HG03135 (cell line): ENCODE results near the gene ZIM2.

Experiments used
- ATAC-seq: cut with Tn5 transposase; IDR thresholded peaks from one replicate; pipeline ENCODE4 v1.9.1; 2021; ENCODE audit warnings: mild to moderate bottlenecking, moderate library complexity; ENCODE audit not compliant: unreplicated experiment

ZIM2 gene

DNA sequence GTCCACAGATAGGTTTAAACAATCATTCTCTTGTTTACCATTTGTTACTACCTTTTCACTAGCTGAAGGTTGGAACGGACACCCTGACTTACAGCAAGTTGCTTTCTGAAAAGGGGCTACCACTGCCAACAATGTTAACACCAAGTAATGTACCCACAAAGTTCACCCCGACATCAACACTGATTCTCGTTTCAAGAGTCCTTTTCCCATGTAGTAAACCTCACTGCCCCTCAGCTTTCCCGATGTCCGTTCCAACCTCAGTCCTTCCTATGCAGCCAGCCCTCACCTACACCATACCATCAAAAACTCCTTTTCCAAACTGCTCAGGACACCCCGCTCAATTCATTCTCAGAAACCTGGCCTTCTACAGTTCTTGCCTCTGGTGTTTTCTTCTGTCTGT, 29.0 kb downstream of the ZIM2 start:
- ATAC-seq = no peak

DNA sequence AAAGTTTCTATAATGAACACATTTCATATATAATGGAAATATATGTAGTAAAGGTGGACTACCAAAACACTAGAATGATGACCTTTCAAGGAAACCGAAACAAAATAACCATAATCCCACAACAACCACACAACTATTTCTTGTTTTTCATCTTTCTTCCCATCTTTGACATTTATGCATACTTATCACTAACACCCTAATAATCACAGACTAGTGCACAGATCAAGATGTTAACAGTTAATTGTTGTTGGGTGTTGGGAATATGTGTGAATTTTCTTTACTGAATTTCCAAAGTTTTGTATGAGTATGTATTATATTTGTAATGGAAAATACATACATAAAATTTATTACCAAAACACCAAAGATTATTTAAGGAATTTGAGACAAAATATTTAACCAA, 30.3 kb downstream of the ZIM2 start:
- ATAC-seq = no peak

DNA sequence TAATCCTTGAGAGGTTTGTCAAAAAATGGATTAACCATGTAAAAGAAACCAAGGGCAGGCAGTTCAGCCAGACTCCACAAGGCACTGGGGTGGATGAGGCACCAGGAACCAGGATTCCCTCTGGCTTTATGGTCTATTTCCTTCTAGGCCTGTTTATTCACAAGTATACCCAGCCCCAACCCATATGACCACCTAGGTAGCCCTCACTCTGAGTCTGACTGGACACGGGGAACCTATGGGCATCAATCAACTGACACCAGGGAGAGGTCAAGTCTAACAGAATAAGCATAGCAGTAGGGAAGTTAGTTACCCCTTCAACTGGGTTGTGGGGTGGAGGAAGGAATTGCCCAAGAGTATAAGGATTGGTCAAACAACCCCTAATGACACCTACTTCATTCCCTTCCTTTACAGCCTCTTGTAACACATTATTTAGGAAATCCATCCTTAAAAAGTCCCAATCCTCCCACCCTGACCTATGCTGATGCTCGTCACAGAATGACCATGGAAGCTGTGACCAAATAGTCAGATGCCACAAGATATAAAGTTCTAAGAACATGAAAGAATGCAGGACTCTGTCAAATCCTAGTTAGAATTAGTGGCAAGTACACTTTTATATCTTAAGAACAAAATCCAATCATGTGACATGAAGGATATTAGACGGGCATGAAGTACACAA, 31.7 kb downstream of the ZIM2 start:
- ATAC-seq = no peak

DNA sequence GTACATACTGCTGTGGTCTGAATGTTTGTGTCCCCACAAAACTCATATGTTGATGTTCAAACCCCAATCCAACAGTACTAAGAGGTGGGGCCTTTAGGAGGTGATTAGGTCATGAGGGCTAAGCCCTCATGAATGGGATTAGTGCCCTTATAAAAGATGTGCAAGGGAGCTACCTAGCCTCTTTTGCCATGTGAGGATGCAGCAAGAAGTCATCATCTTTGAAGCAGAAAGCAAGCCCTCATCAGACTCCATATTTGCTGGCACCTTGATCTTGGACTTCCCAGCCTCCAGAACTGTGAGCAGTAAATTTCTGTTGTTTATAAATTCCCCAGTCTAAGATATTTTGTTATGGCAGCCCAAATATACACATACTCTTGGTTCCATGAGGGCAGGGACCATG, 33.9 kb downstream of the ZIM2 start:
- no peak for ATAC-seq

DNA sequence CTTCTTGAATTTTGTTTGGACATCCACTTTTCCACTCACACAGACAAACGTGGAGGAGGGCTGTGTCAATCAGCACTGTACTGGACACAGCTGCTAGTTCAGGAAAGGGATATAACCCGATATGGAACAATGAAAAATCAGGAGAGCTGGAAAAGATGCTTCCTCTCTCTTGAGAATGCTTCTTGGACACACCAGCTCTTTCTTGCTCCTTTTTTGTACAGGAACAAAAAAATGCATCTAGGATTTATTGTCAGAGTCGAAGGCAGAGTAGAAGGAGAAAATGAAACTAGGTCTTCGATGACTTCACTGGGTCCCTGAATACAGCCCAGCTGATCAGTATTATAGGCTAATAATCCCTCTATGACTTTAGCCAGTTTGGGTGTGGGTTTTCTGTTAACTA, 62.2 kb downstream of the ZIM2 start:
- no peak for ATAC-seq

DNA sequence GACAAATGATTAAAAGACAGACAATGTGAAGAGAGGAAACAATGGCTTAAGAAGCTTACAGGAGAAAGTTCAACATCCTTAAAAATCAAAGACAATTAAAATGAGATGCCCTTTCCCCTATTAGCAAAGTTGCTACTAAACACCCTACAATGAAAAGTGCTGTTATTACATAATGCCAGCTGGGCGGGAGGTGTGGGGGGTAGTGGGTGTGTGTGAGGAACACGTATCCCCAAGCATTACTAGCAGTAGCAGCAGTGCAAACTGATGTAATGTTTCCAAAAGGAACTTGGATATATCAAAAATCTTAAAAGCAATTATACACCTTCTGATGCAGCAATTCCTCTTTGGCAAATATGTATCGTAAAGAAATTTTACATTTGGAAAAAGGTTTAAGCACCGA, 70.9 kb downstream of the ZIM2 start:
- no peak for ATAC-seq

DNA sequence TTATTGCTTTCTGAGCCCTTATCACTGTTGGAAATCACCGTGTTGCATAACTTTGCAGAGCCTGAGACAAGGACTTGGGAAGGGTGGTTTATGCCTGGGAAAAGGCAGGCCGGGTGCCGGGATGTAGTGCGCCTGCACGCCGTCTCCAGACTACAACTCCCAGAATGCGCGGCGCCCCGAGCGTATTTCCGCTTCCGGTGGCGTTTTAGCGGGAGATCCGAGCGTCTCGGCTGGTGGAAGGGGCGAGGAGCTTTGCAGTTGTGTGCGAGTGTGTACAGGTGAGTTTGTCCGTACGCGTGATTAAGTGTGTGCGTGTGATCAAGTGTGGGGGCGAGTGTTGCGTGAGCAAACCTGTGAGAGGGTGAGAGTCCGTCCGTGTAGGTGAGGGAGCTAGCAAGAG, 75.4 kb downstream of the ZIM2 start:
- no peak for ATAC-seq

DNA sequence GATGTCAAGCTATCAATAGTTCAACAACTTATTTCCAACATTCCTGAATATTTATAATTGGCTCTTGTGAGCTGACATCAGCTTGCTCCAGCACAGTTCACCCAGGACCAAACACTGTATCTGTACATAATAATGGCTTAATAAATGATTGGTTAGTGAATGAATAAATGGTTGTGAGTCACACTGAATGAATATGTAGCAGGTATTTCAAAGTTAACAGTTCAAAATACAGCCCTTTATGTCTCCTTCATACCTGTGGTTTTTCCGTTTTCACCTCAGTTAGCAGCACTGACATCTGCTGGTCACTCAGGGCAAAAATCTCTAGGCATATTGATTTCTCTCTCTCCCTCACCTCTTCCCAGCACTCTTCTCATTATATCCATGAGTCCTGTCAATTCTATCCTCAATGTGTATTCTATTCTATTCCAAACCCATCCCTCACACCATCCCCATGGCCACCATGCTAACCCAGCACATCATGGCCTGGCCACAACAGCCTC, 76.3 kb downstream of the ZIM2 start:
- no peak for ATAC-seq

DNA sequence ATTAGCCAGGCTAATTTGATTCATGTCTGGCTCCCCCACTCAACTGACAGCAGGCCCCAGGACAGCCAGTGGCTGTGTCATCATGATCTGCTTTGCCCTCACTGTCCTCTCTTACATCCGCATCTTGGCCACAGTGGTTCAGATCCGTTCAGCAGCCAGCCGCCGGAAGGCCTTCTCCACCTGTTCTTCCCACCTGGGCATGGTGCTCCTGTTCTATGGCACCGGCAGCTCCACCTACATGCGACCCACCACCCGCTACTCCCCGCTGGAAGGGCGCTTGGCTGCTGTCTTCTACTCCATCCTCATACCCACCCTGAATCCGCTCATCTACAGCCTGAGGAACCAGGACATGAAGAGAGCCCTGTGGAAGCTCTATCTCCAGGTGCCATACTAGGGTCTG, 79.7 kb downstream of the ZIM2 start:
- no peak for ATAC-seq

DNA sequence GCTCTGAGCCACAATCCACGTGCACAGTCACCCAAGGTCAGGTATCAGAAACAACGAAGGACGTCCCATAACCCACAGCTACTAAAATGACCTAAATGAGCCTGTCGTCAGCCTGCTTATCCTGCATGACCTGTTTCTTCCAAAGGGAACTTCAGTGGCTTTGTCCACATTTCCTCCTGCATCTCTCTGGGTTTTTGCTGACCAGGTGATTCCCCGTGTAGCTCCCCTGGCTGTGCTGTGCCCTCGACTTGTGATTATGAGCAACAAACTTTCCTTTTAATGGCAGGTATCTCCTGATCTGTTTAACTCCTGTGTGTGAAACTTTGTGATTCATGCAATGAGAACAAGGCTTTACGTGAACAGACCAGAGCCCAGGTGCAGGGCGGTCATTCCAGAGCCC, 81.0 kb downstream of the ZIM2 start:
- no peak for ATAC-seq

DNA sequence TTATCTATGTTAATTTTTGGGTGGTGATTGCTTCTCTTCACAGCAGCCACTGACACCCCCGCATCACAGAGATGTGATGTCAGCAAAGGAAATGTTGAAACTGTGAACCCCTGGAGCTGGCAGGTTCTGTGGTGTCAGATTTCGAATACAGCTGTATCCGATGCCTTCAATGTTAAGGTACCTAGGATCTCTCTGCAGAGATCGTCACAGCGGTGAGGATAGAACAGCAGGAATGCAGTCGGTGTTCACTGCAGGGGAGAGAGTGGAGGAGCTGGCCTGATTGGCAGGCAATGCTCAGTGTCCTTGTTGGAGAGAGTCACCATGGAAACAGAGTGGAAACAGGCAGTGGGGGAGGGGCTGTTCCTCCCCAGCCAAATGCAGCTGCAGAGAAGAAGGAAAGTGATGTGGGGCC, 89.4 kb downstream of the ZIM2 start:
- ATAC-seq = no peak

DNA sequence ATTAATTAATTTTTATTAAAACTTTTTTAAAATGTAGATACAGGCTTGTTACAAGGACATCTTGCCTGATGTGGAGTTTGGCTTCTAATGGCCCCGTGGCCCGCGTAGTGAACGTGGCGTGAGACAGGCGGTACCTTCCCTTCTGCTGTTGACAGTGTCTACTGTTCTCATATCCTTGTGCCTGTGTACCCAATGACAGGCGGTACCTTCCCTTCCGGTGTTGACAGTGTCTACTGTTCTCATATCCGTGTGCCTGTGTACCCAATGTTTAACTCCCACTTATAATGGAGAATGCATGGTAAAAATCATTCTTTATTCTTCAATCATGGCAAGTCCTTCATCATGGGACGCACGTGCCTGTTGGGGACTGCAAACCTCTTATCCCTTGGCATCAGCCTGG, 89.9 kb downstream of the ZIM2 start:
- ATAC-seq = no peak

DNA sequence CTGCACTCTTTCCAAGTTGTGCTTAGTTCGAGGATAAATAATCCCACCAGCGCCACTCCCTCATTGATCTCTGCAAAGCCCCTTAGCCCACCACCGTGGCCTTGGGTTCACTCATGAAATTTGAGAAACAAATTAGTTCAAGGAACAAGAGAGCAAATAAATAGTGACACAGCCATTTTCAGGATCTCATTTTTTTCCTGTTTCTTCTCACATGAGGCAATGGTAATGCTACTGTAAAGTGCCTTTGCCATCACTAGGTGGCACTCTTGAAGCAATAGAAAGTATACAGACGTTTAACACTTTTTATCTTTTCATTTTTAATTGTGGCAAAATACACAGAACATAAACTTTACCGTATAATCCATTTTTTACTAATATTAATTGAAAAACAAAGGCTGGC, 92.1 kb downstream of the ZIM2 start:
- no peak for ATAC-seq

DNA sequence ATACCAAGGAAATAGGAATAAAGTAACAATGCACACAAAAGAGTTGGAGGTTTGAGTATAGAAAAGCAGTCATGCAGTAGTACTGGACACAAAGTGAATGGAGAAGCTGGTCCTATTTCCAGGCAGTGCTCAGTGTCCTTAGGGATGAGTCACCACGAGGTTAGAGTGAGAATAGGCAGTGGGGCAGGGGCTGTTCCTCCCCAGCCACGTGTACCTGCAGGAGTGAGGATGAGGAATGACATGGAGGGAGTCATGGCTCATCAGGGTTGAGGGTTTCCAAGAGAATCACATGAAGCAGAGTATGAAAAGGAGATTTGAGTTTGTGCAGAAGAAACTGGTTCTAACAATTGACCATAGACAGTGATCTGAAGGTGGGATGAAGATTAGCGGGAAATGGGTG, 94.2 kb downstream of the ZIM2 start:
- ATAC-seq = no peak

DNA sequence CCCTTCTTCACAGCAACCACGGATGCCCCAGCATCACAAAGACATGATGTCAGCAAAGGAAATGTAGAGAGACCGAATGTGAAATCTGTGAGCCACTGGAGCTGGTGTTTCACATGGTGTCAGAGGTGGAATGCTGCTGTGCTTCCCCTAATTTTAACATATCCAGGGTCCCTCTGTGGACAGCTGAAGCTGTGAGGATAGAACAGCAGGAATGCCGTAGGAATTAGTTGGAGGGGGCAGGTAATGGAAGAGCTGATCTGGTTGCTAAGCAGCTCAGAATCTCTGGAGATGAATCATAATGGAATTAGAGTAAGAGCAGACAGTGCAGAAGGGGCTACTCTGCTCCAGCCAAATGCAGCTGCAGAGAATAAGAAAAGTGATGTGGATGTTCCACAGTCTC, 100.0 kb downstream of the ZIM2 start:
- ATAC-seq = no peak

DNA sequence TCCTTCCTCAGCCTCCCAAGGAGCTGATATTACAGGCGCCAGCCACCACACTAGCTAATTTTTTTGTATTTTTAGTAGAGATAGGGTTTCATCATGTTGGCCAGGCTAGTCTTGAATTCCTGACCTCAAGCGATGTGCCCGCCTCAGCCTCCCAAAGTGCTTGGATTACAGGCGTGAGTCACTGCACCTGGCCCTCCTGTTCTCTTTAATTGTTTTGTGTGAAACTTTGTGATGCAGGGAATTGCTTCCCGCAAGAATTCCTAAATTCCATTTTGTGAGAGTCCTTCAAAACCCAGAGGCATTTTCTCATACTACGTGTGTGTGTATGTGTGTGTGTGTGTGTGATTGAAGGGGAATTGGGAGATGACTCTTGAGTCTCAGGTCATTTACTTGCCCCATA, 104.0 kb downstream of the ZIM2 start:
- ATAC-seq = no peak

DNA sequence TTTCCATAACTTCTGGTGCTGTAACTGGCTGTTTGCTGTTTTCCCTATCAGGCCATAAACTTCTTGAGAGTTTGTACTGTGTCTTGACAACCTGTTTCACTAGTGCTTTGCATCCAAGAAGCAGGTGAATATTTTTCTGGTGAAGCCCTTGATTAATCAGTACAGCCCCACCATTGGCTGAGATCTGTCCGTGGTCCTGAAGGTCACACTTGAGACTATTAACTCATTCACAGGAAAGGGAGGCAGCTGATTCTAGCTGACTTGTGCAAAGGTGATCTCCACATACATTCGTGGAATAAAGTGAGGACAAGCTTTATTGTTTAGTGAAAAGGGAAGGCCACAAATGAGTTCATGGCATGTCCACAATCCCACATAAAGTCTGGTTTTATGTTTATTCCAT, 107.5 kb downstream of the ZIM2 start:
- ATAC-seq = no peak

DNA sequence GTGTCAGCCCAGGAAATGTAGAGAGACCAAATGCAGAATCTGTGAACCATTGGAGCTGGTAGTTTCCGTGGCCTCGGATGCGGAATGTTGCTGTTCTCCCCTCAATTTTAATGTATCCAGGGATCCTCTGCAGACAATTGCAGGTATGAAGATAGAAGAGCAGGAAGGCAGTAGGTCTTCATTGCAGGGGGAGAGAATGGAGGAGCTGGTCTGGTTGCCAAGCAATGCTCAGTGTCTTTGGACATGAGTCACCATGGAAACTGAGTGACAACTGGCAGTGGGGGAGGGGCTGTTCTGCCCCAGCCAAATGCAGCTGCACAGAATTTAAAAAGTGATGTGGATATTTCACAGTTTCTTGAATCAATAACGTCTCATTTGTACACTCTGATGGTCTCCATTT, 112.8 kb downstream of the ZIM2 start:
- no peak for ATAC-seq

DNA sequence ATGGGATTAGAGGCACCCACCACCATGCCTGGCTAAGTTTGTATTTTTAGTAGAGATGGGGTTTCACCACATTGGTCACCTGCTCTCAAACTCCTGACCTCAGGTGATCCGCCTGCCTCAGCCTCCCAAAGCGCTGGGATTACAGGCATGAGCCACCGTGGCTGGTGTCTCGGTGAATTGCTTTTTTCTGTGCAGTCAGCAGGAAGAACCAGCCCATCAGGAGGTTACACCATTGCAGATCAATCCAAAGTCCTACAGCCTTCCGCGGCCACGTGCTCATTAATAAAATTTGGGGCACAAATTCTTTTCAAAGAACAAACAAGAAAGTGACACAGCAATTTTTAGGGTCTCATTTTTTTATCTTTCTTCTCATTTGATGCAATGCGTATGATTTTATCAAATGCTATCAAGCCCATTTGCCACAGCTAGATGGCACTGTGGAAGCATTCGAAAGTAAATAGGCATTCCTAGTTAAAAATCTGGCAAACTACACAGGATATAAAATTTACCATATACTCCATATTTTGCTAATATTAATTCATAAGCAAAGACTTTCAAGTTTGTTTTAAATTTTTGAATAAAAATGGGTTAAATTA, 114.6 kb downstream of the ZIM2 start:
- ATAC-seq = no peak
